ENCODE measurements around the gene CSF3. TPM values are rescaled to one million over a fixed set of nuclear protein-coding genes. Genes with fewer than 3 reads are reported as not detected.

Gene CSF3
- total and polyA plus RNA-seq, 4 donors: 1.7 to 317 (median 5.4) TPM

- ATAC-seq (ENCODE audit: insufficient read depth, low FRiP score) (no peak), DNase-seq (no peak)
- Histone ChIP-seq H3K27ac (ENCODE audit: low read depth in 1 of 2, low read length in 1 of 2) (no peak overlapping the region), H3K9me3 (ENCODE audit: control insufficient read depth in 4 of 4, insufficient read depth in 3 of 4, low read length in 3 of 4) (no peaks in the 10 kb centered on the region), H3K27me3 (ENCODE audit: control insufficient read depth in 3 of 3, insufficient read depth in 3 of 3, low read length in 2 of 3) (no peaks in the 10 kb centered on the region), H3K4me1 (ENCODE audit: control insufficient read depth in 5 of 5, insufficient read depth in 5 of 5, low read length in 5 of 5) (peaks cover 0 to 1% (median 0%) of the 10 kb centered on the region in 5 donors), H3K36me3 (ENCODE audit: control insufficient read depth in 4 of 4, insufficient read depth in 4 of 4, low read length in 4 of 4) (peaks cover 54 to 71% (median 57%) of the 10 kb centered on the region in 4 donors), H3K9ac (ENCODE audit: insufficient read depth in 1 of 2, low read length in 2 of 2) (no peak overlapping the region), H3K4me3 (no peak overlapping the region)
- no peak for TF ChIP-seq CTCF (IDR thresholded peaks at IDR 0.05; ENCODE audit: control extremely low read depth, extremely low read depth)
- 96 to 98% methylated on average over 11 of the region's 11 CpGs for WGBS, 2 donors
Measured at GRCh38 chr17:39994448-39994847, 20.8 kb upstream of the CSF3 start.

- H3K4me1 ChIP-seq (ENCODE audit: control insufficient read depth in 5 of 5, insufficient read depth in 5 of 5, low read length in 5 of 5): peaks cover 0 to 1% (median 0%) of the 10 kb centered on the region in 5 donors
- no peaks in the 10 kb centered on the region for H3K27me3 ChIP-seq (ENCODE audit: control insufficient read depth in 3 of 3, insufficient read depth in 3 of 3, low read length in 2 of 3)
- H3K9me3 ChIP-seq (ENCODE audit: control insufficient read depth in 4 of 4, insufficient read depth in 3 of 4, low read length in 3 of 4): no peaks in the 10 kb centered on the region
- no peak overlapping the region for H3K4me3 ChIP-seq
- H3K9ac ChIP-seq (ENCODE audit: insufficient read depth in 1 of 2, low read length in 2 of 2): no peak overlapping the region
- DNase-seq (no peak), ATAC-seq (ENCODE audit: insufficient read depth, low FRiP score) (no peak)
- WGBS, 2 donors: 94% methylated on average over 6 of the region's 6 CpGs
- TF ChIP-seq CTCF (IDR thresholded peaks at IDR 0.05; ENCODE audit: control extremely low read depth, extremely low read depth): no peak
- no peak overlapping the region for H3K27ac ChIP-seq (ENCODE audit: low read depth in 1 of 2, low read length in 1 of 2)
- peaks cover 46 to 61% (median 48%) of the 10 kb centered on the region in 4 donors for H3K36me3 ChIP-seq (ENCODE audit: control insufficient read depth in 4 of 4, insufficient read depth in 4 of 4, low read length in 4 of 4)
Measured at GRCh38 chr17:39995438-39995837, 19.8 kb upstream of the CSF3 start.

DNA sequence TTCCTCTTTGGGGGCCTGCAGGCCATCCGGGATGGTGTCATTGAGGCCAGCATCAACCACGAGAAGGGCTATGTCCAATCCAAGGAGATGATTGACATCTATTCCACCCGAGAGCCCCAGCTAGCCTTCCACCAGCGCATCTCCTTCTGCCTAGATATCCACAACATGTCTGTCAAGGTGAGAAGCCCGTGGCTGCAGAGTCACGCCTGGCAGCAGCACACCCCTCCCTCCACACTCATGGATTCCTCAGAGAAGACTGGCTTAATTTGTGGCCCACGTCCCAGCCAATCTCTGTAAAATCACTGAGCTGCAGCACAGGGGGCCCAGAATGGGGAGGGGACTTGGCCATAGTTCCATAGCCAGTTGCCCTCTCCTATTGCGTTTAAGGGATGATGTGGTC is 19.1 kb upstream of the CSF3 start:
- no peak overlapping the region for H3K9ac ChIP-seq (ENCODE audit: insufficient read depth in 1 of 2, low read length in 2 of 2)
- no peak for ATAC-seq (ENCODE audit: insufficient read depth, low FRiP score)
- H3K36me3 ChIP-seq (ENCODE audit: control insufficient read depth in 4 of 4, insufficient read depth in 4 of 4, low read length in 4 of 4): peaks cover 43 to 58% (median 44%) of the 10 kb centered on the region in 4 donors
- WGBS, 2 donors: 91 to 92% methylated on average over 8 of the region's 8 CpGs
- no peaks in the 10 kb centered on the region for H3K9me3 ChIP-seq (ENCODE audit: control insufficient read depth in 4 of 4, insufficient read depth in 3 of 4, low read length in 3 of 4)
- no peak for DNase-seq
- peaks cover 0 to 1% (median 0%) of the 10 kb centered on the region in 5 donors for H3K4me1 ChIP-seq (ENCODE audit: control insufficient read depth in 5 of 5, insufficient read depth in 5 of 5, low read length in 5 of 5)
- no peak overlapping the region for H3K27ac ChIP-seq (ENCODE audit: low read depth in 1 of 2, low read length in 1 of 2)
- H3K4me3 ChIP-seq: no peak overlapping the region
- H3K27me3 ChIP-seq (ENCODE audit: control insufficient read depth in 3 of 3, insufficient read depth in 3 of 3, low read length in 2 of 3): no peaks in the 10 kb centered on the region
- TF ChIP-seq CTCF (IDR thresholded peaks at IDR 0.05; ENCODE audit: control extremely low read depth, extremely low read depth): no peak

DNA sequence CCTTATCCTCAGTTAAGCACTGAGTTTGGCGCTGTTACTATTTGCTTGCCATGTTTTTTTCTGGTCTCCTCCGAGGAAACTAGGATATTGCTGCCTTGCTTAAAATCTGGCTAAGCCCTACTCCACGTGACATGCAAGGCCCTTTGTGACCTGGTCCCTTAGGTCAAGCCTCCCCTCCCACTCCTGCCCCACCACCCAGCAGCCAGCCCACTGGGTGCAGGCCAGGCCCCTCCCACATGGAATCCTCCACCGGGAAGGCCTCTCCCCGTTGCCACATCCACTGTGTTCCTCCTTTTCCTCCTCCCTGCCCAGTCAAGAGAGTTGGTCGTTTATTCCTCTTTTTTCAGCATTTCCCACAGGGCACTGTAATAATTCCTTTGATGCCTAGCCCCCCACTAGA is 18.4 kb upstream of the CSF3 start:
- Histone ChIP-seq H3K4me1 (ENCODE audit: control insufficient read depth in 5 of 5, insufficient read depth in 5 of 5, low read length in 5 of 5) (peaks cover 0 to 1% (median 0%) of the 10 kb centered on the region in 5 donors), H3K27me3 (ENCODE audit: control insufficient read depth in 3 of 3, insufficient read depth in 3 of 3, low read length in 2 of 3) (no peaks in the 10 kb centered on the region), H3K4me3 (no peak overlapping the region), H3K9me3 (ENCODE audit: control insufficient read depth in 4 of 4, insufficient read depth in 3 of 4, low read length in 3 of 4) (no peaks in the 10 kb centered on the region), H3K36me3 (ENCODE audit: control insufficient read depth in 4 of 4, insufficient read depth in 4 of 4, low read length in 4 of 4) (peaks cover 38 to 53% (median 42%) of the 10 kb centered on the region in 4 donors), H3K27ac (ENCODE audit: low read depth in 1 of 2, low read length in 1 of 2) (no peak overlapping the region), H3K9ac (ENCODE audit: insufficient read depth in 1 of 2, low read length in 2 of 2) (no peak overlapping the region)
- ATAC-seq (ENCODE audit: insufficient read depth, low FRiP score): no peak
- no peak for DNase-seq
- TF ChIP-seq CTCF (IDR thresholded peaks at IDR 0.05; ENCODE audit: control extremely low read depth, extremely low read depth): no peak
- 39 to 57% methylated on average over 6 of the region's 6 CpGs for WGBS, 2 donors
